ENCODE measurements around the gene TARS2.

Gene TARS2

GRCh38 chr1:150521196-150521968 is 34.2 kb downstream of the TARS2 start:
- DNase-seq (ENCODE audit: low read depth), result no peak
- no peak for TF ChIP-seq CTCF (conservative IDR thresholded peaks at IDR 0.05; ENCODE audit: low read depth, low read length)
- no peak overlapping the region for H3K4me3 ChIP-seq (ENCODE audit: low read length)

- TF ChIP-seq CTCF (conservative IDR thresholded peaks at IDR 0.05; ENCODE audit: low read depth, low read length), result no peak
- no peak overlapping the region for H3K4me3 ChIP-seq (ENCODE audit: low read length)
- DNase-seq (ENCODE audit: low read depth), result no peak
Measured at GRCh38 chr1:150525348-150525747, 38.1 kb downstream of the TARS2 start.

GRCh38 chr1:150528196-150528595 is 41.0 kb downstream of the TARS2 start:
- no peak for TF ChIP-seq CTCF (conservative IDR thresholded peaks at IDR 0.05; ENCODE audit: low read depth, low read length)
- H3K4me3 ChIP-seq (ENCODE audit: low read length), result no peak overlapping the region
- no peak for DNase-seq (ENCODE audit: low read depth)

GRCh38 chr1:150529017-150529416 is 41.8 kb downstream of the TARS2 start:
- no peak for TF ChIP-seq CTCF (conservative IDR thresholded peaks at IDR 0.05; ENCODE audit: low read depth, low read length)
- DNase-seq (ENCODE audit: low read depth), result peak; percentile 98
- H3K4me3 ChIP-seq (ENCODE audit: low read length), result no peak overlapping the region

- H3K4me3 ChIP-seq (ENCODE audit: low read length), result no peak overlapping the region
- no peak for DNase-seq (ENCODE audit: low read depth)
- TF ChIP-seq CTCF (conservative IDR thresholded peaks at IDR 0.05; ENCODE audit: low read depth, low read length), result no peak
Measured at GRCh38 chr1:150530491-150531159, 43.4 kb downstream of the TARS2 start.

- no peak for TF ChIP-seq CTCF (conservative IDR thresholded peaks at IDR 0.05; ENCODE audit: low read depth, low read length)
- H3K4me3 ChIP-seq (ENCODE audit: low read length), result no peak overlapping the region
- no peak for DNase-seq (ENCODE audit: low read depth)
Measured at GRCh38 chr1:150532860-150533259, 45.6 kb downstream of the TARS2 start.

- no peak for DNase-seq (ENCODE audit: low read depth)
- no peak for TF ChIP-seq CTCF (conservative IDR thresholded peaks at IDR 0.05; ENCODE audit: low read depth, low read length)
- no peak overlapping the region for H3K4me3 ChIP-seq (ENCODE audit: low read length)
Measured at GRCh38 chr1:150534002-150534401, 46.8 kb downstream of the TARS2 start.
